B cell (primary cell): Measurements from ENCODE around the gene TLE3. TPM values are rescaled to one million over a fixed set of nuclear protein-coding genes. Genes with fewer than 3 reads are reported as not detected.

ENCODE experiments used
- ATAC-seq: fragments of 200-7000 bp; cut with Tn5 transposase; one replicate; pipeline ENCODE4 v1.10.0; 2021; ENCODE audit warnings: low read depth, mild to moderate bottlenecking, moderate number of reproducible peaks, moderate library complexity
- CTCF ChIA-PET: fragments of 350-600 bp; sonication (Branson Sonifier 250); formaldehyde crosslinking; loops from one replicate; lab custom pipeline; 2021; ENCODE audit warnings: antibody characterized with exemption, inconsistent platforms; lab: Charles Lee
- POLR2A ChIA-PET: fragments of 350-600 bp; sonication (Branson Sonifier 250); formaldehyde crosslinking; loops from one replicate; lab custom pipeline; 2021; ENCODE audit warnings: antibody characterized with exemption; lab: Charles Lee
- DNase-seq: peaks from one replicate; pipeline ENCODE4 v3.0.0; 2013
- H2AFZ ChIP-seq: 2 replicates; pipeline ENCODE4 v1.6.1; 2012; ENCODE audit warnings: mild to moderate bottlenecking, low read depth, low read length; ENCODE audit not compliant: insufficient read depth, poor library complexity, severe bottlenecking
- H3K27ac ChIP-seq, 2 donors: 1 replicate in 1 of 2; 2 replicates in 1 of 2; pipeline ENCODE4 v1.5.1; 2012 to 2013; ENCODE audit warnings: low read length in 2 of 2, mild to moderate bottlenecking in 2 of 2, moderate library complexity in 1 of 2
- H3K27me3 ChIP-seq, 4 experiments: fragments of 200-600 bp in 1 of 4; sonication (generic) in 1 of 4; replicated peaks in 1 of 4; 1 replicate in 2 of 4; 2 replicates in 2 of 4; pipeline versions ENCODE4 v1.6.1 to v1.7.0; 2013 to 2016; ENCODE audit warnings: low read length in 3 of 4, mild to moderate bottlenecking in 2 of 4, mixed read lengths in 1 of 4, moderate library complexity in 1 of 4; ENCODE audit not compliant: insufficient read depth in 4 of 4, control insufficient read depth in 3 of 4; ENCODE audit errors: control extremely low read depth in 1 of 4
- H3K36me3 ChIP-seq, 2 experiments: replicated peaks in 1 of 2; 1 replicate in 1 of 2; 2 replicates in 1 of 2; pipeline versions ENCODE4 v1.6.1 to v1.7.1; 2013; ENCODE audit warnings: low read length in 1 of 2; ENCODE audit not compliant: insufficient read depth in 2 of 2, control insufficient read depth in 1 of 2; ENCODE audit errors: control extremely low read depth in 1 of 2, extremely low read depth in 1 of 2
- H3K4me1 ChIP-seq, 2 donors: fragments of 200-600 bp in 1 of 2; sonication (generic) in 1 of 2; 1 replicate in 1 of 2; 2 replicates in 1 of 2; pipeline versions ENCODE4 v1.5.1 to v1.6.1; 2013 to 2017; ENCODE audit warnings: low read length in 2 of 2; ENCODE audit not compliant: control insufficient read depth in 2 of 2, insufficient read depth in 2 of 2
- H3K4me2 ChIP-seq: replicated peaks from 2 replicates; pipeline ENCODE3; 2012; ENCODE audit warnings: mild to moderate bottlenecking, low read depth, low read length; ENCODE audit not compliant: poor library complexity, severe bottlenecking
- H3K4me3 ChIP-seq, 5 experiments: fragments of 200-600 bp in 1 of 5; sonication (generic) in 1 of 5; 1 replicate in 3 of 5; 2 replicates in 2 of 5; pipeline versions ENCODE4 v1.5.1 to v1.7.0; 2011 to 2016; ENCODE audit warnings: low read length in 4 of 5, mild to moderate bottlenecking in 4 of 5, low read depth in 2 of 5, control low read depth in 1 of 5, moderate library complexity in 1 of 5; ENCODE audit not compliant: insufficient read depth in 1 of 5; ENCODE audit errors: control extremely low read depth in 1 of 5, extremely low read depth in 1 of 5
- H3K79me2 ChIP-seq: fragments of 200-600 bp; sonication (generic); one replicate; pipeline ENCODE4 v1.6.0; 2016; ENCODE audit warnings: low read length; ENCODE audit not compliant: control insufficient read depth, insufficient read depth
- H3K9ac ChIP-seq: fragments of 200-600 bp; sonication (generic); 2 replicates; pipeline ENCODE4 v1.6.1; 2017; ENCODE audit warnings: mild to moderate bottlenecking, low read length, moderate library complexity
- H3K9me3 ChIP-seq, 3 donors: one replicate each; pipeline versions ENCODE4 v1.6.1 to v1.7.1; 2013; ENCODE audit warnings: low read length in 2 of 3; ENCODE audit not compliant: control insufficient read depth in 2 of 3, insufficient read depth in 1 of 3; ENCODE audit errors: control extremely low read depth in 1 of 3
- H4K20me1 ChIP-seq: 2 replicates; pipeline ENCODE4 v1.6.0; 2012; ENCODE audit warnings: mild to moderate bottlenecking, low read length; ENCODE audit not compliant: insufficient read depth, control insufficient read depth, poor library complexity, severe bottlenecking
- H3K27ac Mint-ChIP-seq: one replicate; pipeline ENCODE4 v1.8.0; 2021; ENCODE audit warnings: mixed read lengths
- H3K27me3 Mint-ChIP-seq: one replicate; pipeline ENCODE4 v1.8.0; 2021; ENCODE audit warnings: mixed read lengths
- H3K4me1 Mint-ChIP-seq: one replicate; pipeline ENCODE4 v1.8.0; 2021; ENCODE audit warnings: mixed read lengths
- H3K4me3 Mint-ChIP-seq: one replicate; pipeline ENCODE4 v1.8.0; 2021; ENCODE audit warnings: mixed read lengths
- H3K9me3 Mint-ChIP-seq: one replicate; pipeline ENCODE4 v1.8.0; 2022; ENCODE audit warnings: mixed read lengths; ENCODE audit not compliant: insufficient read depth
- CTCF ChIP-seq: fragments of 200-600 bp; IDR thresholded peaks from one replicate; pipeline ENCODE4 v1.8.0; 2022; ENCODE audit warnings: antibody characterized with exemption, mild to moderate bottlenecking
- EZH2 ChIP-seq: IDR thresholded peaks from 2 replicates; pipeline ENCODE4 v1.6.1; 2012; ENCODE audit warnings: borderline replicate concordance, low read depth, mild to moderate bottlenecking, moderate library complexity, low read length; ENCODE audit not compliant: insufficient read depth, poor library complexity, severe bottlenecking
- WGBS: methylation state at CpG from one replicate; pipeline ENCODE4 v1.1.5; 2013; ENCODE audit warnings: missing lambda C conversion rate; ENCODE audit not compliant: insufficient coverage; 5-methylcytosine and 5-hydroxymethylcytosine counted together
- intact Hi-C: fragments of 100-400 bp; cut with micrococcal nuclease; formaldehyde crosslinking; loops from one replicate; pipeline ENCODE4 v1.10.0; 2022
- polyA plus RNA-seq: library from polyadenylated mRNA; depleted of rRNA; stranded (reverse); fragments of >200 nt; gene quantifications from 2 replicates; pipeline ENCODE4 v1.2.3, GENCODE V29; 2012
- total RNA-seq, 2 donors: library from RNA; stranded (reverse); fragments of 120-200 nt in 1 of 2; gene quantifications; 1 replicate in 1 of 2; 2 replicates in 1 of 2; pipeline versions ENCODE4 v1.2.3 to v1.2.4, GENCODE V29; 2013 to 2022

The TLE3 gene
- total and polyA plus RNA-seq, 2 donors (not counting 1 experiment from before 2014, with no cell fraction given), result 187 to 278 TPM

- Histone ChIP-seq H3K4me2 (no peak overlapping the region), H4K20me1 (no peaks in the 10 kb centered on the region), H3K4me1 (peaks cover 52 to 64% of the 10 kb centered on the region in 2 donors), H3K9ac (no peak overlapping the region), H3K4me3 (no peak overlapping the region), H3K36me3 (no peaks in the 10 kb centered on the region), H3K27me3 (no peaks in the 10 kb centered on the region), H2AFZ (no peak overlapping the region), H3K79me2 (no peaks in the 10 kb centered on the region), H3K9me3 (peaks cover 0 to 19% (median 14%) of the 10 kb centered on the region in 3 donors), H3K27ac (no peak overlapping the region)
- DNase-seq (no peak), ATAC-seq (no peak)
- intact Hi-C loops, result loop anchor here (2.0 kb wide), 1 partner anchor 16 kb away; no protein-coding TSS in a partner anchor
- no peaks in the 10 kb centered on the region for H3K27me3 Mint-ChIP-seq
- H3K4me1 Mint-ChIP-seq, result peaks cover 87% of the 10 kb centered on the region
- H3K27ac Mint-ChIP-seq, result peak overlapping the region; percentile 88
- WGBS, result 91% methylated on average over 15 of the region's 15 CpGs
- peak overlapping the region; percentile 33 for H3K4me3 Mint-ChIP-seq
- peaks cover 10% of the 10 kb centered on the region for H3K9me3 Mint-ChIP-seq
- CTCF ChIA-PET, result interaction anchor here (1.1 to 1.3 kb wide), 2 partner anchors 11 to 15 kb away, joined by 3 read pairs; no protein-coding TSS in a partner anchor
- POLR2A ChIA-PET, result interaction anchor here (0.5 to 2.0 kb wide), 3 partner anchors 11 to 390 kb away, joined by 3 to 5 read pairs (median 3); no protein-coding TSS in a partner anchor
- TF ChIP-seq EZH2, result no peak
- no peak for TF ChIP-seq CTCF
These were observed 99.0 kb downstream of the TLE3 start for GRCh38 chr15:69998541-69999391.

DNA sequence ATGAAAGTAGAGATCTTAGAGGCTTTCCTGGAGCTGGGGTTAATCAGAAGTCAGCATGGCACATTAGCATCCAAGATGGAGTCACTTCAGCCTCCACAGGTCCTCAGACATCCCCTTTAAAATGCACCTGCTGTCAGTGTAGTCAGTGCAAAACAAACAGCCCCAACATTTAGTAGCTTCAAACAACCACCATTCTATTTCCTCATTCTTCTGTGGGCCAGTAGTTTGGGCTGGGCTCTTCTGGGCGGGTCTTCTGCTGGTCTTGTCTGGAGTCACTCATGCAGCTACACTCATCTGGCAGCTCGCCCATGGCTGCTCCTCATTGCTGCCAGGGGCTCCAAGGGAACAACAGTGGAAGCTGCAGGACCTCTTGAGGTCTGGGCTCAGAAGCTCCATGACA, 99.9 kb downstream of the TLE3 start:
- TF ChIP-seq EZH2 (no peak), CTCF (no peak)
- DNase-seq (peak; percentile 52), ATAC-seq (peak; percentile 62)
- H3K4me3 Mint-ChIP-seq, result peak overlapping the region; percentile 53
- Histone ChIP-seq H3K4me3 (no peak overlapping the region), H3K27me3 (no peaks in the 10 kb centered on the region), H3K79me2 (no peaks in the 10 kb centered on the region), H3K27ac (no peak overlapping the region), H3K36me3 (no peaks in the 10 kb centered on the region), H3K9ac (no peak overlapping the region), H3K9me3 (peaks cover 0 to 11% (median 7%) of the 10 kb centered on the region in 3 donors), H2AFZ (no peak overlapping the region), H4K20me1 (no peaks in the 10 kb centered on the region), H3K4me1 (peaks cover 55 to 71% of the 10 kb centered on the region in 2 donors), H3K4me2 (peak overlapping the region; percentile 21)
- H3K27me3 Mint-ChIP-seq, result no peaks in the 10 kb centered on the region
- ChIA-PET CTCF (interaction anchor here (0.6 to 1.4 kb wide), 5 partner anchors 12 to 91 kb away, joined by 3 to 6 read pairs (median 3); no protein-coding TSS in a partner anchor), POLR2A (interaction anchor here (0.5 to 2.0 kb wide), 4 partner anchors 12 to 389 kb away, joined by 3 to 5 read pairs (median 3); no protein-coding TSS in a partner anchor)
- intact Hi-C loops, result loop anchor here (2.0 kb wide), 1 partner anchor 17 kb away; no protein-coding TSS in a partner anchor
- 44% methylated on average over 2 of the region's 2 CpGs for WGBS
- peak overlapping the region; percentile 88 for H3K27ac Mint-ChIP-seq
- H3K9me3 Mint-ChIP-seq, result peaks cover 6% of the 10 kb centered on the region
- peaks cover 88% of the 10 kb centered on the region for H3K4me1 Mint-ChIP-seq
